ENCODE data around the gene PLEKHA8.

GRCh38 chr7:30177965-30178364 lies 149.8 kb downstream of the PLEKHA8 start:
- no peak for TF ChIP-seq CTCF (conservative IDR thresholded peaks at IDR 0.05; ENCODE audit: low read length)
- TF ChIP-seq EZH2phosphoT487 (IDR thresholded peaks at IDR 0.05; ENCODE audit: borderline replicate concordance), result no peak

Measured in Loucy (cell line).